Measurements from ENCODE around the gene BSDC1. TPM values are rescaled to one million over a fixed set of nuclear protein-coding genes. Genes with fewer than 3 reads are reported as not detected.

The BSDC1 gene
- total and polyA plus RNA-seq, 10 donors = 18.4 to 95.8 (median 66.8) TPM

DNA sequence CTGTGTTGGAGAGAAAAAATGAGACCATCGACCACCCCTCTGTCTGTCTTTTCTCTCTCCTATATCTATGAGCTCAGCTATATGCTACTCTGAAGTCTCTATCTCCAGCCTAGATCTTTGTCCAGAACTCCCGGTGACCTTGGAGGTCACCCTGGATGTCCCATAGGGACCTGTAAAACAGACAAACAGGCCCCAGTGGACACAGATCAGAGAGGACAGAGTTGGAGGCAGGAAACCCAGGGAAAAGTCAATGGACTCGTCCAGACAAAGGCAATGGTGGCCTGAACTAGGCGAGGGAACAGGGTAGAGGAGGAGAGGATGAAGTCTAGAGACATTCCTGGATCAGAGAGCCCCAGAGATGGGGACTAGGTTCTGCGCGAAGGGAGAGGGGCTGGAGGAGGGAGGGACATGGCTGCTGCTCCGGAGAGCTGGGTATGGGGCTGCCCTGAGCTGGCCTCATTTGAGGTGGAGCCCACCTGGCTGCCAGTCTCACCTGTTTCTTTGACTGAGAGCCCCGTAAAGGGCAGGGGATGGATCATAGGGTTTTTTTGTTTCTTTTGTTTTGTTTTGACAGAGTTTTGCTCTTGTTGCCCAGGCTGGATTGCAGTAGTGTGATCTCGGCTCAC, 47.6 kb downstream of the BSDC1 start:
- Histone ChIP-seq H3K27me3 (replicated peaks in 1 of 7) (no peaks in the 10 kb centered on the region), H3K4me3 (no peak overlapping the region), H3K27ac (peak overlapping the region in 3 of 8 donors; percentile 39 to 63 (median 46)), H3K9me3 (no peaks in the 10 kb centered on the region), H3K36me3 (no peaks in the 10 kb centered on the region), H3K4me1 (peaks cover 25 to 85% (median 65%) of the 10 kb centered on the region in 6 donors)
- 89 to 95% (median 91%) methylated on average over 9 of the region's 9 CpGs for WGBS, 5 donors
- TF ChIP-seq POLR2AphosphoS5 (IDR thresholded peaks at IDR 0.05) (no peak), POLR2A (IDR thresholded peaks at IDR 0.05) (no peak)
- TF ChIP-seq, protein P1, sequence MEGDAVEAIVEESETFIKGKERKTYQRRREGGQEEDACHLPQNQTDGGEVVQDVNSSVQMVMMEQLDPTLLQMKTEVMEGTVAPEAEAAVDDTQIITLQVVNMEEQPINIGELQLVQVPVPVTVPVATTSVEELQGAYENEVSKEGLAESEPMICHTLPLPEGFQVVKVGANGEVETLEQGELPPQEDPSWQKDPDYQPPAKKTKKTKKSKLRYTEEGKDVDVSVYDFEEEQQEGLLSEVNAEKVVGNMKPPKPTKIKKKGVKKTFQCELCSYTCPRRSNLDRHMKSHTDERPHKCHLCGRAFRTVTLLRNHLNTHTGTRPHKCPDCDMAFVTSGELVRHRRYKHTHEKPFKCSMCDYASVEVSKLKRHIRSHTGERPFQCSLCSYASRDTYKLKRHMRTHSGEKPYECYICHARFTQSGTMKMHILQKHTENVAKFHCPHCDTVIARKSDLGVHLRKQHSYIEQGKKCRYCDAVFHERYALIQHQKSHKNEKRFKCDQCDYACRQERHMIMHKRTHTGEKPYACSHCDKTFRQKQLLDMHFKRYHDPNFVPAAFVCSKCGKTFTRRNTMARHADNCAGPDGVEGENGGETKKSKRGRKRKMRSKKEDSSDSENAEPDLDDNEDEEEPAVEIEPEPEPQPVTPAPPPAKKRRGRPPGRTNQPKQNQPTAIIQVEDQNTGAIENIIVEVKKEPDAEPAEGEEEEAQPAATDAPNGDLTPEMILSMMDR (IDR thresholded peaks at IDR 0.05 in 8 of 11, conservative IDR thresholded peaks at IDR 0.05 in 3 of 11) = no peak
- no peak for DNase-seq
- intact Hi-C loops (cut with DNase I; ENCODE audit: low total_unique reads) = no loop called here

DNA sequence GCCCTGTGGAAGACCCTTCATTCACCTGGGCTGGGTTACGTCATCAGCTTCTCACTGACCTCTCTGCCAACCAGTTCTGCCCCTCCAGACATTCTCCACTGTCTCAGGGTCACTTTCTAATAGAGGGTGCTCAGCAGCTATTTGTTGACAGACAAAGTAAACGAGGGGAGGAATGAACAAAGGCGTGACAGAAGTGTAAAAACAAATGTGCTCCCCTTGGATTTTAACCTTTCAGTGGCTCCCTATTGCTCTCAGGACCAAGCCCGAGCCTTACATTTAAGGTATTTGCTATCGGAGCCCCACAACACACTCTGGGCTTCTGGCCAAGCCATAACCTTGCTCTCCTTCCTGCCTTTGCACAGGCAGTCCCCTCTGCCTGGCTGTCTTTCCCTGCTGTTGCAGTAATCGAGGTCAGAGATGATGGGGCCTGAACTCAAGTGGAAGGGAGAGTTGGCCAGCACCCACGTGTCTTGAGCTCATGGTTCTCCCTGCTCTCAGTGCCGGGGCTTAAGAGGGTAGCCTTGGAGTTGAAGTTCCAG, 48.9 kb downstream of the BSDC1 start:
- H3K4me3 ChIP-seq = no peak overlapping the region
- 22 to 29% (median 27%) methylated on average over 8 of the region's 8 CpGs for WGBS, 5 donors
- DNase-seq = peak; percentile 83
- H3K27ac ChIP-seq = peak overlapping the region in 7 of 8 donors; percentile 9 to 63 (median 46)
- no peaks in the 10 kb centered on the region for H3K27me3 ChIP-seq (replicated peaks in 1 of 7)
- H3K4me1 ChIP-seq = peaks cover 20 to 81% (median 53%) of the 10 kb centered on the region in 6 donors
- intact Hi-C loops (cut with DNase I; ENCODE audit: low total_unique reads) = no loop called here
- H3K9me3 ChIP-seq = no peaks in the 10 kb centered on the region
- H3K36me3 ChIP-seq = no peaks in the 10 kb centered on the region
- TF ChIP-seq, protein P1 (IDR thresholded peaks at IDR 0.05 in 8 of 11, conservative IDR thresholded peaks at IDR 0.05 in 3 of 11) = no peak
- TF ChIP-seq POLR2AphosphoS5 (IDR thresholded peaks at IDR 0.05) = peak in 2 of 3 donors; percentile 69 to 82

DNA sequence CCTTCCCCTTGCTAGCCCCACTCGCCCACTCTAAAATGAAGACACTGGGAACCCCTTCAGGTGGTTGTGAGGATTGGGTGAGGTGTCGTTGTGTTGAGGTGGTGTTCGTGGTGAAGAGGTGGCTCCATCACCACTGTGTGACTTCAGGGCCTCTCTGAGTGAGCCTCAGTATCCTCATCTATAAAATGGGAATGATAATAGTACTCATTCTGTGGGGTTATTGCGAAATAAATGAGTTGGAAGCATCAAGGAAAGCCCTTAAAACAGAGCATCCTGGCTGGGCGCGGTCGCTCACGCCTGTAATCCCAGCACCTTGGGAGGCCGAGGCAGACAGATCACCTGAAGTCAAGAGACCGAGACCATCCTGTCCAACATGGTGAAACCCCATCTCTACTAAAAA, 51.5 kb downstream of the BSDC1 start:
- 85 to 92% (median 88%) methylated on average over 10 of the region's 10 CpGs for WGBS, 5 donors
- peaks cover 10 to 81% (median 52%) of the 10 kb centered on the region in 6 donors for H3K4me1 ChIP-seq
- H3K27ac ChIP-seq = peak overlapping the region in 1 of 8 donors; percentile 34
- no peak for DNase-seq
- no peaks in the 10 kb centered on the region for H3K9me3 ChIP-seq
- no peaks in the 10 kb centered on the region for H3K36me3 ChIP-seq
- intact Hi-C loops (cut with DNase I; ENCODE audit: low total_unique reads) = no loop called here
- TF ChIP-seq POLR2A (IDR thresholded peaks at IDR 0.05) (no peak), POLR2AphosphoS5 (IDR thresholded peaks at IDR 0.05) (no peak)
- TF ChIP-seq, protein P1 (IDR thresholded peaks at IDR 0.05 in 8 of 11, conservative IDR thresholded peaks at IDR 0.05 in 3 of 11) = no peak
- H3K27me3 ChIP-seq (replicated peaks in 1 of 7) = no peaks in the 10 kb centered on the region
- no peak overlapping the region for H3K4me3 ChIP-seq

DNA sequence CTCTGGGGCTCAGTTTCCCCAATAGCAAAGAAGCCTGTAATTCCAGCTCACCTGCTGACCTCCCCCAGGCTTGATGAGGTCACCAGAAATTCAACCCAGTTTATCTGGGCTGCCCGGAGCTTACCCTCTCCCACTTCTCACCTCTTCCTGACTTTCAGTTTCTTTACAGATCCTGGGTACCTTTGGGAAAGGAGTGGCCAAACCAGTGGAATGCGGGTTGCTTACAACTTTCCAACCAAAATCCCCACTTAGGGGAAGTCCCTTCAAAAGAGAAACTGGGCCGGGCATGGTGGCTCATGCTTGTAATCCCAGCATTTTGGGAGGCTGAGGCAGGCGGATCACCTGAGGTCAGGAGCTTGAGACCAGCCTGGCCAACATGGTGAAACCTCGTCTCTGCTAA, 52.3 kb downstream of the BSDC1 start:
- H3K36me3 ChIP-seq = no peaks in the 10 kb centered on the region
- DNase-seq = no peak
- H3K4me1 ChIP-seq = peaks cover 17 to 81% (median 56%) of the 10 kb centered on the region in 6 donors
- intact Hi-C loops (cut with DNase I; ENCODE audit: low total_unique reads) = no loop called here
- no peaks in the 10 kb centered on the region for H3K9me3 ChIP-seq
- 66 to 86% (median 74%) methylated on average over 5 of the region's 5 CpGs for WGBS, 5 donors
- no peaks in the 10 kb centered on the region for H3K27me3 ChIP-seq (replicated peaks in 1 of 7)
- no peak overlapping the region for H3K4me3 ChIP-seq
- TF ChIP-seq, protein P1 (IDR thresholded peaks at IDR 0.05 in 8 of 11, conservative IDR thresholded peaks at IDR 0.05 in 3 of 11) = no peak
- TF ChIP-seq POLR2A (IDR thresholded peaks at IDR 0.05) = no peak
- TF ChIP-seq POLR2AphosphoS5 (IDR thresholded peaks at IDR 0.05) = no peak
- peak overlapping the region in 1 of 8 donors; percentile 34 for H3K27ac ChIP-seq
